ENCODE data around the gene MTPN. TPM values are rescaled to one million over a fixed set of nuclear protein-coding genes. Genes with fewer than 3 reads are reported as not detected.

The MTPN gene
- total RNA-seq, 1 experiment from 2014 or later = 98.2 TPM

DNA sequence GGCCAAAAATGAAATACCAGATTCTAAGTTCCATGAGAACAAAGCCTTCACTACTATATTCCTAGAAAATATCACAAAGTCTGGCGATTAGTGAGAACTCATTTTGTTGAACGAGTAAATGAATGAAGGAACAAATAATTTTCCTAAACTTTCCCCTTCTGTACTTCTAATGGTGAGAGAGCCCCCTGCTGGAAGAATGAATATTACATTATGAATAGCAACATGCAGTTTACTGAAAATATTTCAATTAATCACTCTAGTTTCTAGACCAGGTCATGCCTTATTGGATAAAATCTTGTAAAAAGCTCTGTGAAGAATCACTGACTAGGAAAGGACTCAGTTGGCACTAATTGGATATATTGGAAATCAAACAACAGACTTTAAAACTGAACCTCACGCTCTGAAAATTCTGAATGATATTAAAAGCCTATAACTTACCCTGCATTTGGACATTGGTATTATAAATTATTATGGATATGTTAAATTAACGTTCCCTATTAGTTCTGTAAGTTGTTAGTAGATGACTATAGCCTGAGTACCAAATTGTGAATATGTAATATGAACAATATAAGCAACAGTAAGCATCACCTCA lies 32.4 kb upstream of the MTPN start:
- H2BK15ac ChIP-seq (ENCODE audit: low read depth, low read length) = no peak overlapping the region
- H3K9me3 ChIP-seq (ENCODE audit: control insufficient read depth, low read depth, low read length) = no peaks in the 10 kb centered on the region
- Mint-ChIP-seq H3K9me3 (peaks cover 3% of the 10 kb centered on the region in 2 experiments; a peak in 4 of 5 replicates), H3K27me3 (ENCODE audit: low read depth) (no peaks in the 10 kb centered on the region), H3K36me3 (ENCODE audit: insufficient read depth in 1 of 3, low read depth in 3 of 3) (peaks cover 0 to 4% (median 3%) of the 10 kb centered on the region in 3 experiments; a peak in 1 of 7 replicates), H3K4me3 (no peak overlapping the region), H3K27ac (no peak overlapping the region), H3K4me1 (no peaks in the 10 kb centered on the region)
- WGBS (ENCODE audit: extremely low coverage, insufficient read length, low lambda C conversion rate) = no CpG with 5 or more reads among the region's 4 CpGs
- no peaks in the 10 kb centered on the region for H3K79me2 ChIP-seq (ENCODE audit: insufficient read depth, low read length)
- no peaks in the 10 kb centered on the region for H4K20me1 ChIP-seq (ENCODE audit: control insufficient read depth, insufficient read depth, insufficient read length)
- no peaks in the 10 kb centered on the region for H3K23me2 ChIP-seq (ENCODE audit: insufficient read length, low read depth, low read length, poor library complexity, severe bottlenecking)
- no peak overlapping the region for H2BK20ac ChIP-seq (ENCODE audit: low read depth, low read length, poor library complexity, severe bottlenecking)
- H3T11ph ChIP-seq (ENCODE audit: low read length) = no peak overlapping the region
- H2AK5ac ChIP-seq (ENCODE audit: insufficient read length, low read length) = no peak overlapping the region
- no peaks in the 10 kb centered on the region for H3K4me1 ChIP-seq (ENCODE audit: insufficient read depth, low read length)
- no peak overlapping the region for H2AFZ ChIP-seq (ENCODE audit: low read length)
- no peak overlapping the region for H4K91ac ChIP-seq (ENCODE audit: insufficient read length, low read depth, low read length)
- no peak overlapping the region for H3K23ac ChIP-seq (ENCODE audit: insufficient read length, low read depth, low read length)
- TF ChIP-seq, protein P1, sequence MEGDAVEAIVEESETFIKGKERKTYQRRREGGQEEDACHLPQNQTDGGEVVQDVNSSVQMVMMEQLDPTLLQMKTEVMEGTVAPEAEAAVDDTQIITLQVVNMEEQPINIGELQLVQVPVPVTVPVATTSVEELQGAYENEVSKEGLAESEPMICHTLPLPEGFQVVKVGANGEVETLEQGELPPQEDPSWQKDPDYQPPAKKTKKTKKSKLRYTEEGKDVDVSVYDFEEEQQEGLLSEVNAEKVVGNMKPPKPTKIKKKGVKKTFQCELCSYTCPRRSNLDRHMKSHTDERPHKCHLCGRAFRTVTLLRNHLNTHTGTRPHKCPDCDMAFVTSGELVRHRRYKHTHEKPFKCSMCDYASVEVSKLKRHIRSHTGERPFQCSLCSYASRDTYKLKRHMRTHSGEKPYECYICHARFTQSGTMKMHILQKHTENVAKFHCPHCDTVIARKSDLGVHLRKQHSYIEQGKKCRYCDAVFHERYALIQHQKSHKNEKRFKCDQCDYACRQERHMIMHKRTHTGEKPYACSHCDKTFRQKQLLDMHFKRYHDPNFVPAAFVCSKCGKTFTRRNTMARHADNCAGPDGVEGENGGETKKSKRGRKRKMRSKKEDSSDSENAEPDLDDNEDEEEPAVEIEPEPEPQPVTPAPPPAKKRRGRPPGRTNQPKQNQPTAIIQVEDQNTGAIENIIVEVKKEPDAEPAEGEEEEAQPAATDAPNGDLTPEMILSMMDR (conservative IDR thresholded peaks at IDR 0.05) = peak; percentile 82
- no peak overlapping the region for H2BK120ac ChIP-seq (ENCODE audit: low read depth, low read length, poor library complexity, severe bottlenecking)
- no peak overlapping the region for H3K4ac ChIP-seq (ENCODE audit: low read depth, low read length)
- H3K14ac ChIP-seq (ENCODE audit: insufficient read depth, low read length) = no peak overlapping the region
- H3K56ac ChIP-seq (ENCODE audit: insufficient read length, low read depth, low read length) = no peak overlapping the region
- no peaks in the 10 kb centered on the region for H3K79me1 ChIP-seq (ENCODE audit: insufficient read depth, low read depth, low read length, poor library complexity, severe bottlenecking)
- no peaks in the 10 kb centered on the region for H3K27me3 ChIP-seq (ENCODE audit: insufficient read depth, low read length)
- no peak overlapping the region for H3K9ac ChIP-seq (ENCODE audit: extremely low read depth, insufficient read length, low read length)
- no peak overlapping the region for H3K18ac ChIP-seq (ENCODE audit: insufficient read length, low read depth, low read length)
- no peak overlapping the region for H3K4me2 ChIP-seq (ENCODE audit: insufficient read depth, insufficient read length, low read length)
- DNase-seq = no peak
- H2BK5ac ChIP-seq (ENCODE audit: insufficient read length, low read length) = no peak overlapping the region
- no peak overlapping the region for H4K5ac ChIP-seq (ENCODE audit: insufficient read length, low read depth, low read length)
- H2BK12ac ChIP-seq (ENCODE audit: insufficient read length, low read depth, low read length) = no peak overlapping the region
- H3K27ac ChIP-seq (ENCODE audit: insufficient read length, low read depth, low read length) = no peak overlapping the region
- H4K8ac ChIP-seq (replicated peaks; ENCODE audit: insufficient read length, low read depth, low read length) = no peak overlapping the region

All from H9 (cell line).